Measurements from ENCODE around the gene EXOC1. TPM values are rescaled to one million over a fixed set of nuclear protein-coding genes. Genes with fewer than 3 reads are reported as not detected.

Gene EXOC1
- total and polyA plus RNA-seq, 9 of the 15 experiments (the other 6 are each of a cell fraction or from before 2014, with no cell fraction given), result 16.0 to 45.5 (median 26.2) TPM

- TF ChIP-seq CREB3L1 (IDR thresholded peaks at IDR 0.05; ENCODE audit: borderline replicate concordance, low read depth), result no peak
- TF ChIP-seq, protein P1, sequence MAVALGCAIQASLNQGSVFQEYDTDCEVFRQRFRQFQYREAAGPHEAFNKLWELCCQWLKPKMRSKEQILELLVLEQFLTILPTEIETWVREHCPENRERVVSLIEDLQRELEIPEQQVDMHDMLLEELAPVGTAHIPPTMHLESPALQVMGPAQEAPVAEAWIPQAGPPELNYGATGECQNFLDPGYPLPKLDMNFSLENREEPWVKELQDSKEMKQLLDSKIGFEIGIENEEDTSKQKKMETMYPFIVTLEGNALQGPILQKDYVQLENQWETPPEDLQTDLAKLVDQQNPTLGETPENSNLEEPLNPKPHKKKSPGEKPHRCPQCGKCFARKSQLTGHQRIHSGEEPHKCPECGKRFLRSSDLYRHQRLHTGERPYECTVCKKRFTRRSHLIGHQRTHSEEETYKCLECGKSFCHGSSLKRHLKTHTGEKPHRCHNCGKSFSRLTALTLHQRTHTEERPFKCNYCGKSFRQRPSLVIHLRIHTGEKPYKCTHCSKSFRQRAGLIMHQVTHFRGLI (CRISPR knock-in tag; IDR thresholded peaks at IDR 0.05), result no peak
- no peak for TF ChIP-seq SMARCE1 (IDR thresholded peaks at IDR 0.05)
- TF ChIP-seq, protein P2, sequence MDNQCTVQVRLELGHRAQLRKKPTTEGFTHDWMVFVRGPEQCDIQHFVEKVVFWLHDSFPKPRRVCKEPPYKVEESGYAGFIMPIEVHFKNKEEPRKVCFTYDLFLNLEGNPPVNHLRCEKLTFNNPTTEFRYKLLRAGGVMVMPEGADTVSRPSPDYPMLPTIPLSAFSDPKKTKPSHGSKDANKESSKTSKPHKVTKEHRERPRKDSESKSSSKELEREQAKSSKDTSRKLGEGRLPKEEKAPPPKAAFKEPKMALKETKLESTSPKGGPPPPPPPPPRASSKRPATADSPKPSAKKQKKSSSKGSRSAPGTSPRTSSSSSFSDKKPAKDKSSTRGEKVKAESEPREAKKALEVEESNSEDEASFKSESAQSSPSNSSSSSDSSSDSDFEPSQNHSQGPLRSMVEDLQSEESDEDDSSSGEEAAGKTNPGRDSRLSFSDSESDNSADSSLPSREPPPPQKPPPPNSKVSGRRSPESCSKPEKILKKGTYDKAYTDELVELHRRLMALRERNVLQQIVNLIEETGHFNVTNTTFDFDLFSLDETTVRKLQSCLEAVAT (IDR thresholded peaks at IDR 0.05), result 0 out of 4 replicates have a peak, but pooled peaks of 1 of the 2 experiments have one; percentile 30
- TF ChIP-seq NONO (IDR thresholded peaks at IDR 0.05; ENCODE audit: low read depth in 2 of 2, low read length in 1 of 2), result no peak
- no peak for TF ChIP-seq ILK (tag; IDR thresholded peaks at IDR 0.05; ENCODE audit: borderline replicate concordance, low read depth)
- TF ChIP-seq, protein P3, sequence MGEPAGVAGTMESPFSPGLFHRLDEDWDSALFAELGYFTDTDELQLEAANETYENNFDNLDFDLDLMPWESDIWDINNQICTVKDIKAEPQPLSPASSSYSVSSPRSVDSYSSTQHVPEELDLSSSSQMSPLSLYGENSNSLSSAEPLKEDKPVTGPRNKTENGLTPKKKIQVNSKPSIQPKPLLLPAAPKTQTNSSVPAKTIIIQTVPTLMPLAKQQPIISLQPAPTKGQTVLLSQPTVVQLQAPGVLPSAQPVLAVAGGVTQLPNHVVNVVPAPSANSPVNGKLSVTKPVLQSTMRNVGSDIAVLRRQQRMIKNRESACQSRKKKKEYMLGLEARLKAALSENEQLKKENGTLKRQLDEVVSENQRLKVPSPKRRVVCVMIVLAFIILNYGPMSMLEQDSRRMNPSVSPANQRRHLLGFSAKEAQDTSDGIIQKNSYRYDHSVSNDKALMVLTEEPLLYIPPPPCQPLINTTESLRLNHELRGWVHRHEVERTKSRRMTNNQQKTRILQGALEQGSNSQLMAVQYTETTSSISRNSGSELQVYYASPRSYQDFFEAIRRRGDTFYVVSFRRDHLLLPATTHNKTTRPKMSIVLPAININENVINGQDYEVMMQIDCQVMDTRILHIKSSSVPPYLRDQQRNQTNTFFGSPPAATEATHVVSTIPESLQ (CRISPR knock-in tag; IDR thresholded peaks at IDR 0.05), result no peak
- TF ChIP-seq, protein P4, sequence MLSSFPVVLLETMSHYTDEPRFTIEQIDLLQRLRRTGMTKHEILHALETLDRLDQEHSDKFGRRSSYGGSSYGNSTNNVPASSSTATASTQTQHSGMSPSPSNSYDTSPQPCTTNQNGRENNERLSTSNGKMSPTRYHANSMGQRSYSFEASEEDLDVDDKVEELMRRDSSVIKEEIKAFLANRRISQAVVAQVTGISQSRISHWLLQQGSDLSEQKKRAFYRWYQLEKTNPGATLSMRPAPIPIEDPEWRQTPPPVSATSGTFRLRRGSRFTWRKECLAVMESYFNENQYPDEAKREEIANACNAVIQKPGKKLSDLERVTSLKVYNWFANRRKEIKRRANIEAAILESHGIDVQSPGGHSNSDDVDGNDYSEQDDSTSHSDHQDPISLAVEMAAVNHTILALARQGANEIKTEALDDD (IDR thresholded peaks at IDR 0.05), result no peak
- TF ChIP-seq CBFA2T3 (IDR thresholded peaks at IDR 0.05), result no peak
- no peak for TF ChIP-seq TAL1 (IDR thresholded peaks at IDR 0.05)
- no peak for TF ChIP-seq IFI16 (CRISPR knock-in tag; IDR thresholded peaks at IDR 0.05)
- peak; percentile 32 for TF ChIP-seq HNRNPLL (IDR thresholded peaks at IDR 0.05; ENCODE audit: low read depth, low read length, poor library complexity, severe bottlenecking)
- TF ChIP-seq SIRT6 (IDR thresholded peaks at IDR 0.05; ENCODE audit: low read depth, low read length), result no peak
- no peak for TF ChIP-seq ZBTB2 (IDR thresholded peaks at IDR 0.05)
- TF ChIP-seq SREBF1 (IDR thresholded peaks at IDR 0.05; ENCODE audit: borderline replicate concordance, low read depth, low read length), result peak; percentile 47; the same call in 1 of the 2 replicates
- no peak for TF ChIP-seq ZNF311 (CRISPR knock-in tag; IDR thresholded peaks at IDR 0.05)
- no peak; the same call in 1 of the 2 replicates for TF ChIP-seq CTBP1 (IDR thresholded peaks at IDR 0.05; ENCODE audit: borderline replicate concordance)
- no peak for TF ChIP-seq CHD2 (IDR thresholded peaks at IDR 0.05; ENCODE audit: low read depth, low read length)
- TF ChIP-seq LEF1 (IDR thresholded peaks at IDR 0.05), result 0 out of 2 replicates have a peak, but pooled peaks have one; percentile 15
- TF ChIP-seq ZSCAN32 (CRISPR knock-in tag; IDR thresholded peaks at IDR 0.05), result 0 out of 2 replicates have a peak, but pooled peaks have one; percentile 23
Observed at GRCh38 chr4:55853484-55854046, at the start of gene EXOC1 (continued).

Data from K562 (cell line).